ENCODE measurements around the gene GRAP2.

DNA sequence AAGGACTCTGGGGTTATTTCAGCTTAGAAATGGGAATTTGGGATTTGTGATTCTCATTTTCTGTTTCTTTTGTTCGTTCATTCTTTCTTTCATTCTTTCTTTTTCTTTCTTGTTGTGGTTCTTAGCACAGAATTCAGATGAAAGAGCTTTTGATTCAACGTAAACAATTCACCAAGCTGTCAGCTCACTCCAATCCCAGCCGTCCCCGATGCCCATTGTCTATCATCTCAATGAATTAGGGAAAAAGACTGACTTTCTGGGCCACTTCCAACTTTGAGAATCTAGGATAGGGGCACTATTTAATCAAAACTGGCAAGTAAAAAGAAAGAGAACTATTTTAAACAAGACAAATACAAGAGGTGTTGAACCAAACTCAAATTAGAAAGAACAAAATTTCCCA, 34.2 kb downstream of the GRAP2 start:
- TF ChIP-seq POLR2A (IDR thresholded peaks at IDR 0.05): no peak
- TF ChIP-seq CTCF (IDR thresholded peaks at IDR 0.05): no peak

Data from breast epithelium (tissue), 3 donors.